H1 (cell line): ENCODE data around the gene CTSK. TPM values are rescaled to one million over a fixed set of nuclear protein-coding genes. Genes with fewer than 3 reads are reported as not detected.

Experiments
- CTCF ChIA-PET: fragments of 300-600 bp; sonication (Branson Sonifier 250); formaldehyde crosslinking; loops from one replicate; lab custom pipeline; 2021; ENCODE audit not compliant: partially characterized antibody; lab: Charles Lee
- POLR2A ChIA-PET: fragments of 300-600 bp; sonication (Branson Sonifier 250); formaldehyde crosslinking; loops from one replicate; lab custom pipeline; 2021; ENCODE audit warnings: inconsistent platforms; ENCODE audit not compliant: partially characterized antibody; lab: Charles Lee
- DNase-seq, 2 experiments: peaks; one replicate each; pipeline versions ENCODE4 v3.0.0 to v3.0.0-alpha.2; 2010 to 2022; ENCODE audit warnings: low spot score in 2 of 2, low read depth in 1 of 2, mixed read lengths in 1 of 2
- FAIRE-seq: peaks from 2 replicates; lab custom pipeline; 2011; peaks lifted over from hg19 to GRCh38; lab: Jason Lieb, UNC
- H2AFZ ChIP-seq: 2 replicates; pipeline ENCODE4 v1.8.1; 2012; ENCODE audit warnings: low read length, inconsistent platforms
- H2AK5ac ChIP-seq: 2 replicates; pipeline ENCODE4 v1.6.1; 2013; ENCODE audit warnings: low read depth, low read length
- H2BK120ac ChIP-seq: replicated peaks from 2 replicates; pipeline ENCODE3; 2013; ENCODE audit warnings: low read depth, low read length, inconsistent platforms
- H2BK12ac ChIP-seq: 2 replicates; pipeline ENCODE4 v1.6.1; 2013; ENCODE audit warnings: low read depth, low read length
- H2BK15ac ChIP-seq: 2 replicates; pipeline ENCODE4 v1.6.1; 2013; ENCODE audit warnings: low read length
- H2BK20ac ChIP-seq: 2 replicates; pipeline ENCODE4 v1.6.1; 2013; ENCODE audit warnings: low read length
- H2BK5ac ChIP-seq: 2 replicates; pipeline ENCODE4 v1.6.1; 2013; ENCODE audit warnings: low read depth, low read length
- H3K14ac ChIP-seq: 2 replicates; pipeline ENCODE4 v1.6.1; 2013; ENCODE audit warnings: inconsistent platforms; ENCODE audit not compliant: insufficient read length
- H3K18ac ChIP-seq: 2 replicates; pipeline ENCODE4 v1.6.1; 2013; ENCODE audit warnings: low read length; ENCODE audit errors: extremely low read depth
- H3K23ac ChIP-seq: 2 replicates; pipeline ENCODE4 v1.6.1; 2013; ENCODE audit warnings: inconsistent platforms; ENCODE audit not compliant: insufficient read length
- H3K23me2 ChIP-seq: 2 replicates; pipeline ENCODE4 v1.6.1; 2013; ENCODE audit warnings: low read depth, low read length
- H3K27ac ChIP-seq: 2 replicates; pipeline ENCODE4 v1.6.1; 2011; ENCODE audit warnings: low read depth, low read length, inconsistent platforms
- H3K27me3 ChIP-seq, 4 experiments: replicated peaks in 1 of 4; 1 replicate in 1 of 4; 2 replicates in 3 of 4; pipeline versions ENCODE4 v1.6.1 to v1.8.1; 2011 to 2013; ENCODE audit warnings: low read length in 3 of 4, mild to moderate bottlenecking in 3 of 4, inconsistent platforms in 2 of 4, mixed read lengths in 2 of 4, moderate library complexity in 1 of 4; ENCODE audit not compliant: control insufficient read depth in 3 of 4, insufficient read depth in 3 of 4; ENCODE audit errors: extremely low read depth in 1 of 4
- H3K36me3 ChIP-seq, 4 experiments: 2 replicates each; pipeline versions ENCODE4 v1.6.1 to v1.8.1; 2011 to 2013; ENCODE audit warnings: mild to moderate bottlenecking in 4 of 4, low read length in 3 of 4, moderate library complexity in 2 of 4, control low read depth in 1 of 4, inconsistent platforms in 1 of 4; ENCODE audit not compliant: insufficient read depth in 4 of 4, control insufficient read depth in 2 of 4
- H3K4ac ChIP-seq: replicated peaks from 2 replicates; pipeline ENCODE3; 2013; ENCODE audit warnings: low read length, low read depth, mixed read lengths, inconsistent platforms; ENCODE audit not compliant: insufficient read length
- H3K4me1 ChIP-seq, 4 experiments: replicated peaks in 1 of 4; 1 replicate in 1 of 4; 2 replicates in 3 of 4; pipeline versions ENCODE4 v1.6.1 to v1.8.1; 2011 to 2013; ENCODE audit warnings: low read length in 3 of 4, inconsistent platforms in 2 of 4, mixed read lengths in 1 of 4; ENCODE audit not compliant: insufficient read depth in 4 of 4, control insufficient read depth in 3 of 4
- H3K4me2 ChIP-seq, 2 experiments: 2 replicates each; pipeline versions ENCODE4 v1.6.1 to v1.8.1; 2011 to 2013; ENCODE audit warnings: low read depth in 2 of 2, low read length in 2 of 2, control low read depth in 1 of 2, inconsistent platforms in 1 of 2, mild to moderate bottlenecking in 1 of 2; ENCODE audit not compliant: insufficient read depth in 1 of 2
- H3K4me3 ChIP-seq, 4 experiments: fragments of 200-600, 300-600 bp in 1 of 4; sonication (generic), shearing (Covaris generic), sonication (Bioruptor Twin) in 1 of 4; 2 replicates each; pipeline versions ENCODE4 v1.5.1 to v1.8.1; 2011 to 2016; ENCODE audit warnings: low read length in 4 of 4, low read depth in 3 of 4, control low read depth in 2 of 4, inconsistent platforms in 2 of 4, mild to moderate bottlenecking in 2 of 4, mixed read lengths in 1 of 4, moderate library complexity in 1 of 4; ENCODE audit not compliant: insufficient read depth in 2 of 4; ENCODE audit errors: extremely low read depth in 1 of 4
- H3K56ac ChIP-seq: replicated peaks from 2 replicates; pipeline ENCODE3; 2013; ENCODE audit warnings: low read depth, mild to moderate bottlenecking, mixed read lengths, low read length, inconsistent platforms; ENCODE audit not compliant: insufficient read length
- H3K79me1 ChIP-seq: 2 replicates; pipeline ENCODE4 v1.6.1; 2013; ENCODE audit warnings: low read depth, low read length, control low read depth
- H3K79me2 ChIP-seq, 2 experiments: 2 replicates each; pipeline versions ENCODE4 v1.6.1 to v1.8.1; 2012 to 2013; ENCODE audit warnings: low read length in 2 of 2, mild to moderate bottlenecking in 2 of 2, inconsistent platforms in 1 of 2; ENCODE audit not compliant: insufficient read depth in 2 of 2, control insufficient read depth in 1 of 2
- H3K9ac ChIP-seq, 4 experiments: replicated peaks in 1 of 4; 1 replicate in 1 of 4; 2 replicates in 3 of 4; pipeline versions ENCODE4 v1.6.1 to v1.8.1; 2011 to 2013; ENCODE audit warnings: low read depth in 3 of 4, low read length in 3 of 4, control low read depth in 2 of 4, mild to moderate bottlenecking in 2 of 4, moderate library complexity in 2 of 4, inconsistent platforms in 1 of 4; ENCODE audit errors: extremely low read depth in 1 of 4
- H3K9me3 ChIP-seq, 2 experiments: 2 replicates each; pipeline versions ENCODE4 v1.6.1 to v1.8.1; 2012 to 2013; ENCODE audit warnings: mild to moderate bottlenecking in 2 of 2, moderate library complexity in 2 of 2, control low read depth in 1 of 2, inconsistent platforms in 1 of 2, low read depth in 1 of 2, low read length in 1 of 2, mixed read lengths in 1 of 2; ENCODE audit not compliant: insufficient read depth in 2 of 2
- H4K20me1 ChIP-seq, 2 experiments: replicated peaks in 1 of 2; 2 replicates each; pipeline versions ENCODE3 to v1.8.1; 2011 to 2013; ENCODE audit warnings: inconsistent platforms in 2 of 2, low read length in 2 of 2, mild to moderate bottlenecking in 1 of 2; ENCODE audit not compliant: insufficient read depth in 2 of 2, control insufficient read depth in 1 of 2
- H4K5ac ChIP-seq: 2 replicates; pipeline ENCODE4 v1.6.1; 2013; ENCODE audit warnings: low read length, low read depth, mixed read lengths, inconsistent platforms; ENCODE audit not compliant: insufficient read length
- H4K8ac ChIP-seq: 2 replicates; pipeline ENCODE4 v1.8.0; 2013; ENCODE audit warnings: mild to moderate bottlenecking, moderate library complexity, low read length, inconsistent platforms; ENCODE audit not compliant: insufficient read depth; ENCODE audit errors: extremely low read depth
- H4K91ac ChIP-seq: replicated peaks from 2 replicates; pipeline ENCODE3; 2013; ENCODE audit warnings: low read length, mixed read lengths, inconsistent platforms; ENCODE audit not compliant: insufficient read length
- ASH2L ChIP-seq: fragments of 200-600, 300-600 bp; sonication (generic); IDR thresholded peaks from one replicate; pipeline ENCODE4 v1.7.1; 2017; ENCODE audit warnings: low read length
- ATF3 ChIP-seq: IDR thresholded peaks from 2 replicates; pipeline ENCODE4 v1.6.1; 2011; ENCODE audit warnings: low read depth, mild to moderate bottlenecking, low read length; ENCODE audit not compliant: insufficient read depth
- BACH1 ChIP-seq: IDR thresholded peaks from 2 replicates; pipeline ENCODE4 v1.6.1; 2012; ENCODE audit warnings: low read length, improper control_type of control experiment
- BCL11A ChIP-seq, 2 experiments: IDR thresholded peaks; one replicate each; pipeline ENCODE4 v1.6.1; 2011; ENCODE audit warnings: low read depth in 2 of 2, low read length in 2 of 2, mild to moderate bottlenecking in 2 of 2
- BRCA1 ChIP-seq: IDR thresholded peaks from 2 replicates; pipeline ENCODE4 v1.6.1; 2012; ENCODE audit warnings: low read depth, low read length, improper control_type of control experiment
- EP300 ChIP-seq, 2 experiments: IDR thresholded peaks; 1 replicate in 1 of 2; 2 replicates in 1 of 2; pipeline ENCODE4 v1.6.1; 2011 to 2012; ENCODE audit warnings: low read depth in 2 of 2, low read length in 2 of 2, mild to moderate bottlenecking in 2 of 2, borderline replicate concordance in 1 of 2, inconsistent platforms in 1 of 2, moderate library complexity in 1 of 2
- HDAC6 ChIP-seq: IDR thresholded peaks from one replicate; pipeline ENCODE4 v1.7.1; 2012; ENCODE audit warnings: low read depth, mild to moderate bottlenecking, inconsistent platforms, low read length, moderate library complexity
- JUND ChIP-seq: IDR thresholded peaks from 2 replicates; pipeline ENCODE4 v1.6.1; 2011; ENCODE audit warnings: mild to moderate bottlenecking, improper control_type of control experiment, low read length
- KDM1A ChIP-seq: fragments of 200-600, 300-600 bp; sonication (generic); IDR thresholded peaks from 2 replicates; pipeline ENCODE4 v1.7.1; 2016; ENCODE audit warnings: mild to moderate bottlenecking, low read length, borderline replicate concordance
- KDM4A ChIP-seq: IDR thresholded peaks from one replicate; pipeline ENCODE4 v1.7.1; 2012; ENCODE audit warnings: low read depth, mild to moderate bottlenecking, moderate library complexity, low read length, inconsistent platforms; ENCODE audit not compliant: severe bottlenecking
- RBBP5 ChIP-seq: IDR thresholded peaks from 2 replicates; pipeline ENCODE4 v1.7.1; 2012; ENCODE audit warnings: low read depth, mild to moderate bottlenecking, inconsistent platforms, low read length, moderate library complexity, borderline replicate concordance
- SIRT6 ChIP-seq: IDR thresholded peaks from one replicate; pipeline ENCODE4 v1.7.1; 2012; ENCODE audit warnings: low read length, inconsistent platforms
- USF2 ChIP-seq: IDR thresholded peaks from 2 replicates; pipeline ENCODE4 v1.6.1; 2011; ENCODE audit warnings: low read length, improper control_type of control experiment
- YY1 ChIP-seq: IDR thresholded peaks from 2 replicates; pipeline ENCODE4 v1.6.1; 2011; ENCODE audit warnings: low read depth, mild to moderate bottlenecking, low read length
- polyA plus RNA-seq, 7 experiments: library from polyadenylated mRNA; depleted of rRNA in 3 of 7; stranded (reverse) in 5 of 7; unstranded in 2 of 7; fragments of >200 nt in 5 of 7; fragments of 200-250 nt in 2 of 7; gene quantifications; 1 replicate in 5 of 7; 2 replicates in 1 of 7; 4 replicates in 1 of 7; pipeline versions ENCODE4 v1.2.1 to v1.2.3, GENCODE V29; 2011 to 2013; ENCODE audit warnings: missing spikeins in 2 of 7, mixed read lengths in 2 of 7
- total RNA-seq: library from RNA; stranded (reverse); fragmentation: NEBNext Ultra II Directional; extraction: Animal tissue kit (Norgen Biotek cat#: 25700); gene quantifications from 2 replicates; pipeline ENCODE4 v1.2.1, GENCODE V29; 2021

The CTSK gene
- total and polyA plus RNA-seq, 2 of the 8 experiments (the other 6 are each of a cell fraction or from before 2014, with no cell fraction given) = 2.7 to 4.2 TPM

GRCh38 chr1:150787455-150787854, 20.6 kb downstream of the CTSK start:
- no peak overlapping the region for H3K18ac ChIP-seq
- H2BK15ac ChIP-seq = no peak overlapping the region
- H3K14ac ChIP-seq = no peak overlapping the region
- no peaks in the 10 kb centered on the region for H3K9me3 ChIP-seq
- H3K23me2 ChIP-seq = no peaks in the 10 kb centered on the region
- no peak overlapping the region for H2BK5ac ChIP-seq
- H3K79me2 ChIP-seq = no peaks in the 10 kb centered on the region
- no peak overlapping the region for H3K56ac ChIP-seq
- H3K36me3 ChIP-seq = no peaks in the 10 kb centered on the region
- ChIA-PET CTCF (interaction anchor here (0.6 to 1.0 kb wide), 2 partner anchors 45 to 297 kb away, joined by 3 read pairs; no protein-coding TSS in a partner anchor), POLR2A (no interaction called here)
- no peaks in the 10 kb centered on the region for H3K27me3 ChIP-seq
- H2AK5ac ChIP-seq = no peak overlapping the region
- H2AFZ ChIP-seq = no peak overlapping the region
- H2BK20ac ChIP-seq = no peak overlapping the region
- FAIRE-seq = no peak
- H2BK120ac ChIP-seq = no peak overlapping the region
- H3K27ac ChIP-seq = no peak overlapping the region
- H2BK12ac ChIP-seq = no peak overlapping the region
- H3K4me3 ChIP-seq = no peak overlapping the region
- no peak overlapping the region for H4K5ac ChIP-seq
- H4K20me1 ChIP-seq = no peaks in the 10 kb centered on the region
- DNase-seq = no peak
- no peak overlapping the region for H3K23ac ChIP-seq
- H3K9ac ChIP-seq = no peak overlapping the region
- H4K8ac ChIP-seq = no peak overlapping the region
- H3K4ac ChIP-seq = no peak overlapping the region
- H4K91ac ChIP-seq = no peak overlapping the region
- H3K4me1 ChIP-seq = peaks cover 0 to 3% (median 0%) of the 10 kb centered on the region in 4 experiments; a peak in 1 of 7 replicates
- no peaks in the 10 kb centered on the region for H3K79me1 ChIP-seq
- H3K4me2 ChIP-seq = no peak overlapping the region
- TF ChIP-seq BACH1 = no peak
- no peak for TF ChIP-seq ATF3
- no peak for TF ChIP-seq KDM4A
- no peak for TF ChIP-seq BCL11A (IDR thresholded peaks at IDR 0.05; ENCODE audit: low read depth in 2 of 2, low read length in 2 of 2)
- no peak for TF ChIP-seq JUND
- TF ChIP-seq BRCA1 = no peak
- no peak for TF ChIP-seq RBBP5
- no peak for TF ChIP-seq SIRT6
- TF ChIP-seq KDM1A = no peak
- no peak for TF ChIP-seq USF2
- TF ChIP-seq ASH2L = no peak
- no peak for TF ChIP-seq HDAC6
- TF ChIP-seq YY1 = no peak
- no peak for TF ChIP-seq EP300 (IDR thresholded peaks at IDR 0.05; ENCODE audit: borderline replicate concordance in 1 of 2, low read depth in 2 of 2, low read length in 2 of 2)
